Esophagus muscularis mucosa (tissue), 4 donors: Measurements from ENCODE around the gene UQCRHL. TPM values are rescaled to one million over a fixed set of nuclear protein-coding genes. Genes with fewer than 3 reads are reported as not detected.
A peak's percentile ranks its signal among the peaks of the same experiment; 100 is the strongest.

Source experiments
- DNase-seq: peaks from one replicate; pipeline ENCODE4 v3.0.0-alpha.2; 2017; ENCODE audit errors: extremely low spot score
- H3K27ac ChIP-seq, 4 donors: fragments of 200-600 bp; sonication (generic); replicated peaks in 1 of 4; 1 replicate in 3 of 4; 2 replicates in 1 of 4; pipeline ENCODE4 v1.5.1; 2016 to 2019; ENCODE audit warnings: mild to moderate bottlenecking in 1 of 4
- H3K27me3 ChIP-seq, 4 donors: fragments of 200-600 bp; sonication (generic); one replicate each; pipeline versions ENCODE4 v1.5.1 to v1.6.0; 2016 to 2019
- H3K36me3 ChIP-seq, 4 donors: fragments of 200-600 bp; sonication (generic); one replicate each; pipeline ENCODE4 v1.5.1; 2016 to 2019
- H3K4me1 ChIP-seq, 4 donors: fragments of 200-600 bp; sonication (generic); one replicate each; pipeline ENCODE4 v1.5.1; 2016 to 2019
- H3K4me3 ChIP-seq, 4 donors: fragments of 200-600 bp; sonication (generic); 1 replicate in 2 of 4; 2 replicates in 2 of 4; pipeline ENCODE4 v1.5.1; 2016 to 2019; ENCODE audit warnings: mild to moderate bottlenecking in 4 of 4, moderate library complexity in 1 of 4
- H3K9me3 ChIP-seq, 4 donors: fragments of 200-600 bp; sonication (generic); 1 replicate in 3 of 4; 2 replicates in 1 of 4; pipeline ENCODE4 v1.5.1; 2016 to 2019
- EP300 ChIP-seq: sonication (generic); formaldehyde crosslinking; IDR thresholded peaks from one replicate; pipeline ENCODE4 v1.6.1; 2017; ENCODE audit warnings: antibody characterized with exemption
- POLR2A ChIP-seq: fragments of 450-650 bp; IDR thresholded peaks from one replicate; pipeline ENCODE4 v1.6.1; 2017; ENCODE audit warnings: antibody characterized with exemption, moderate library complexity, mild to moderate bottlenecking, low read depth
- POLR2AphosphoS5 ChIP-seq, 2 donors: sonication (generic); formaldehyde crosslinking; IDR thresholded peaks; one replicate each; pipeline ENCODE4 v1.6.1; 2017; ENCODE audit warnings: antibody characterized with exemption in 2 of 2
- WGBS: methylation state at CpG from one replicate; pipeline ENCODE4 v1.1.5; 2018; 5-methylcytosine and 5-hydroxymethylcytosine counted together
- intact Hi-C: fragments of 100-400 bp; cut with DNase I; formaldehyde crosslinking; loops from one replicate; pipeline ENCODE4 v1.15.1; 2023
- total RNA-seq, 4 donors: library from RNA; depleted of rRNA; stranded (reverse); fragments of >200 nt; gene quantifications; one replicate each; pipeline versions ENCODE4 v1.1.0 to v1.2.1, GENCODE V29; 2016
- TF ChIP-seq, protein P1 (sequence below), 3 experiments: fragments of 200-600 bp in 2 of 3; fragments of 450-650 bp in 1 of 3; sonication (generic) in 2 of 3; IDR thresholded peaks; one replicate each; pipeline ENCODE4 v1.5.1; 2017 to 2019; ENCODE audit warnings: antibody characterized with exemption in 3 of 3, mild to moderate bottlenecking in 2 of 3, moderate library complexity in 1 of 3

Gene UQCRHL
- total RNA-seq, 4 donors from 2014 or later, result 0.52 to 1.3 (median 0.95) TPM

DNA sequence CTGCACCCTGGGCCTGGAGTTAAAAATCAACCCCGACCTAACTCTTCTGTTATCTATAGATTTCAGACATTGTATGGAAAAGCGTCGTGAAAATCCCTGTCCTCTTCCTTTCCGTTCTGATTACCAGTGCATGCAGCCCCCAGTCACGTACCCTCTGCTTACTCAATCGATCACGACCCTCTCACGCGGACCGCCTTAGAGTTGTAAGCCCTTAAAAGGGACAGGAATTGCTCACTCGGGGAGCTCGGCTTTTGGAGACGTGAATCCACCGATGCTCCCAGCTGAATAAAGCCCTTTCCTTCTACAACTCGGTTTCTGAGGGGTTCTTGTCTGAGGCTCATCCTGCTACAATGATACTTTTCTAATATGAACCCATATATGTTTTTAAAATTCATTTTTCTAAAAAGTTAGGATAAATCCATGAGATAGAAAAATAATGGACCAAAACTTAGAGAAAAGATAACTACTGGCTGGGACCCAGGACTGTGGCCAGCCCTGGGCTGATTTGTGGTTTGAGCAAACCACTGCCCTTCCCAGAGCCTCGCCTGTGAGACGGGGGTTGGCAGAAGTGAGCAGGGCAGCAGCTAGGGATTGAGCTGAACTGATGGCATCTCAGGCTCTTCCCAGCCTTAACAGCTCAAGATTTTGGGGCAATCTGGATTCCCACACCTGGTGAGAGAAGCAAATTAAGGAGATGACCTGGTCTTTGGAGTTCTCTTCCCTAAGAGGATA, 5.0 kb downstream of the UQCRHL start:
- Histone ChIP-seq H3K36me3 (no peaks in the 10 kb centered on the region), H3K27me3 (no peaks in the 10 kb centered on the region), H3K9me3 (no peaks in the 10 kb centered on the region), H3K4me3 (no peak overlapping the region), H3K4me1 (peaks cover 19 to 42% (median 29%) of the 10 kb centered on the region in 4 donors), H3K27ac (no peak overlapping the region)
- 83% methylated on average over 17 of the region's 17 CpGs for WGBS
- intact Hi-C loops, result no loop called here
- TF ChIP-seq POLR2A, result no peak
- TF ChIP-seq, protein P1, sequence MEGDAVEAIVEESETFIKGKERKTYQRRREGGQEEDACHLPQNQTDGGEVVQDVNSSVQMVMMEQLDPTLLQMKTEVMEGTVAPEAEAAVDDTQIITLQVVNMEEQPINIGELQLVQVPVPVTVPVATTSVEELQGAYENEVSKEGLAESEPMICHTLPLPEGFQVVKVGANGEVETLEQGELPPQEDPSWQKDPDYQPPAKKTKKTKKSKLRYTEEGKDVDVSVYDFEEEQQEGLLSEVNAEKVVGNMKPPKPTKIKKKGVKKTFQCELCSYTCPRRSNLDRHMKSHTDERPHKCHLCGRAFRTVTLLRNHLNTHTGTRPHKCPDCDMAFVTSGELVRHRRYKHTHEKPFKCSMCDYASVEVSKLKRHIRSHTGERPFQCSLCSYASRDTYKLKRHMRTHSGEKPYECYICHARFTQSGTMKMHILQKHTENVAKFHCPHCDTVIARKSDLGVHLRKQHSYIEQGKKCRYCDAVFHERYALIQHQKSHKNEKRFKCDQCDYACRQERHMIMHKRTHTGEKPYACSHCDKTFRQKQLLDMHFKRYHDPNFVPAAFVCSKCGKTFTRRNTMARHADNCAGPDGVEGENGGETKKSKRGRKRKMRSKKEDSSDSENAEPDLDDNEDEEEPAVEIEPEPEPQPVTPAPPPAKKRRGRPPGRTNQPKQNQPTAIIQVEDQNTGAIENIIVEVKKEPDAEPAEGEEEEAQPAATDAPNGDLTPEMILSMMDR (IDR thresholded peaks at IDR 0.05), result no peak
- no peak for TF ChIP-seq POLR2AphosphoS5 (IDR thresholded peaks at IDR 0.05)
- TF ChIP-seq EP300, result no peak
- DNase-seq, result no peak

- intact Hi-C loops, result no loop called here
- no peak for DNase-seq
- Histone ChIP-seq H3K27me3 (no peaks in the 10 kb centered on the region), H3K36me3 (no peaks in the 10 kb centered on the region), H3K27ac (peak overlapping the region; percentile 58 to 74 (median 70)), H3K9me3 (no peaks in the 10 kb centered on the region), H3K4me3 (no peak overlapping the region), H3K4me1 (peaks cover 19 to 62% (median 41%) of the 10 kb centered on the region in 4 donors)
- 41% methylated on average over 22 of the region's 22 CpGs for WGBS
- peak; percentile 44 for TF ChIP-seq EP300
- TF ChIP-seq POLR2A, result no peak
- peak; percentile 47 to 63 for TF ChIP-seq POLR2AphosphoS5 (IDR thresholded peaks at IDR 0.05)
- TF ChIP-seq, protein P1 (IDR thresholded peaks at IDR 0.05), result no peak
Measured at GRCh38 chr1:15799928-15800835, 7.3 kb downstream of the UQCRHL start.

DNA sequence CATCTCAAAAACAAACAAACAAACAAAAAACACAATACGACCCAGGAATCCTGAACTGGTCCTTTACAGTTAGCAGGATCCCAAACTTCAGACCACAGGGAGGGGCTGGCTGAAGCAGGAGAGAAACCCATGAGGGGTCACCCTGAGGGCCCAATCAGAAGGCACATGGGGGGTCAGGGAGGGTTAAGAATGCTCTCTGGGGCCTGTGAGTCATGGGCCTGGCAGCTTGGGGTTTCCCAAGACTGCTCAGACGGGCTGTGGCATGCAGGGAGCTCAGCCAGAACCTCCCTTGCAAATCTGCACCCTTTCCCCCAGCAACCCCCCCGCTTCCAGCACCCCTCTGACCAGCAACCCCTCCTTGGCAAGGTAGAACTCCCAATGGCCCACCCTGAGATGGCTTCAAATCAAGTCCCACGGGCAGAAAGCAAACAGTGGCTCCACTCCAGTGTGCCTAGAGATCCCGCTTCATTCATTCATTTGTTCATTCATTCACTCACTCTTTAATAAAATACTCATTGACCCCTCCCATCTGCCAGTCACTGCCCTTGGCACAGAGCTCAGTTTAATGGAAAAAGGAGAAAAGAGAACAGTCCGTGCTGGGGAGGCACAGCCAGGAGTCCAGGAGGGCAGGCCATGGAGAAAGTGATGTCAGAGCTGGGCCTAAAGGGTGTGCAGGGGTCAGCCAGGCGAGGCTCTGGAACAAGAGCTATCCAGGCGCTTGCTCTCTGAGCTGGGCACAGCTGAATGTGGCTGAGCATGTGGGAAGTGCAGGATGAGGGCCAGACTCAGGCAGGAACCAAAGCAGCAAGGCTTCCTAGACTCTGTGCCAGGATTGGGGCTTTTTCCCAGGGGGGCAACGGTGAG, 8.2 kb downstream of the UQCRHL start:
- H3K27ac ChIP-seq, result peak overlapping the region; percentile 58 to 74 (median 70)
- WGBS, result 31% methylated on average over 7 of the region's 9 CpGs
- H3K36me3 ChIP-seq, result no peaks in the 10 kb centered on the region
- intact Hi-C loops, result no loop called here
- H3K4me3 ChIP-seq, result no peak overlapping the region
- peaks cover 19 to 66% (median 41%) of the 10 kb centered on the region in 4 donors for H3K4me1 ChIP-seq
- TF ChIP-seq POLR2A (no peak), POLR2AphosphoS5 (IDR thresholded peaks at IDR 0.05) (peak; percentile 53 to 62), EP300 (peak; percentile 13)
- TF ChIP-seq, protein P1 (IDR thresholded peaks at IDR 0.05), result no peak
- H3K27me3 ChIP-seq, result no peaks in the 10 kb centered on the region
- DNase-seq, result no peak
- no peaks in the 10 kb centered on the region for H3K9me3 ChIP-seq

- Histone ChIP-seq H3K27me3 (no peaks in the 10 kb centered on the region), H3K36me3 (no peaks in the 10 kb centered on the region), H3K4me3 (no peak overlapping the region), H3K27ac (peak overlapping the region; percentile 26 to 60 (median 56)), H3K9me3 (no peaks in the 10 kb centered on the region), H3K4me1 (peaks cover 19 to 69% (median 42%) of the 10 kb centered on the region in 4 donors)
- intact Hi-C loops, result no loop called here
- 90% methylated on average over 13 of the region's 14 CpGs for WGBS
- DNase-seq, result no peak
- TF ChIP-seq EP300 (no peak), POLR2A (no peak), POLR2AphosphoS5 (IDR thresholded peaks at IDR 0.05) (no peak)
- TF ChIP-seq, protein P1 (IDR thresholded peaks at IDR 0.05), result no peak
Measured at GRCh38 chr1:15797614-15798390, 9.6 kb downstream of the UQCRHL start.
